Measurements from ENCODE around the gene AKR1E2. TPM values are rescaled to one million over a fixed set of nuclear protein-coding genes. Genes with fewer than 3 reads are reported as not detected.

The AKR1E2 gene
- total RNA-seq, 1 donor from 2014 or later: 0.98 TPM

- Mint-ChIP-seq H3K36me3 (ENCODE audit: low read depth) (no peaks in the 10 kb centered on the region), H3K4me1 (peaks cover 17% of the 10 kb centered on the region), H3K27me3 (no peaks in the 10 kb centered on the region), H3K4me3 (no peak overlapping the region), H3K27ac (no peak overlapping the region), H3K9me3 (no peaks in the 10 kb centered on the region)
- intact Hi-C loops (cut with micrococcal nuclease): no loop called here
- TF ChIP-seq CTCF (IDR thresholded peaks at IDR 0.05): no peak
- POLR2A ChIA-PET: no interaction called here
- DNase-seq: no peak
- CTCF ChIA-PET: interaction anchor here (0.9 to 4.4 kb wide), 11 partner anchors 10 to 773 kb away, joined by 3 to 22 read pairs (median 4); no protein-coding TSS in a partner anchor
- ATAC-seq (ENCODE audit: low read depth): no peak
These were observed 24.4 kb downstream of the AKR1E2 start for GRCh38 chr10:4850397-4850796.

- DNase-seq: no peak
- Mint-ChIP-seq H3K27me3 (no peaks in the 10 kb centered on the region), H3K9me3 (no peaks in the 10 kb centered on the region), H3K27ac (no peak overlapping the region), H3K4me1 (peaks cover 17% of the 10 kb centered on the region), H3K36me3 (ENCODE audit: low read depth) (no peaks in the 10 kb centered on the region), H3K4me3 (no peak overlapping the region)
- no peak for TF ChIP-seq CTCF (IDR thresholded peaks at IDR 0.05)
- ChIA-PET POLR2A (no interaction called here), CTCF (interaction anchor here (1.6 to 4.4 kb wide), 4 partner anchors 14 to 772 kb away, joined by 4 to 22 read pairs (median 13); no protein-coding TSS in a partner anchor)
- no peak for ATAC-seq (ENCODE audit: low read depth)
- intact Hi-C loops (cut with micrococcal nuclease): loop anchor here (1.0 kb wide), 1 partner anchor 772 kb away; no protein-coding TSS in a partner anchor
These were observed 25.2 kb downstream of the AKR1E2 start for GRCh38 chr10:4851176-4851575.

GRCh38 chr10:4851846-4852245 lies 25.8 kb downstream of the AKR1E2 start:
- POLR2A ChIA-PET: no interaction called here
- no peak for TF ChIP-seq CTCF (IDR thresholded peaks at IDR 0.05)
- no peaks in the 10 kb centered on the region for H3K36me3 Mint-ChIP-seq (ENCODE audit: low read depth)
- no peak overlapping the region for H3K27ac Mint-ChIP-seq
- H3K4me1 Mint-ChIP-seq: peaks cover 17% of the 10 kb centered on the region
- DNase-seq: no peak
- ATAC-seq (ENCODE audit: low read depth): no peak
- intact Hi-C loops (cut with micrococcal nuclease): loop anchor here (1.0 kb wide), 1 partner anchor 771 kb away; no protein-coding TSS in a partner anchor
- H3K27me3 Mint-ChIP-seq: no peaks in the 10 kb centered on the region
- H3K9me3 Mint-ChIP-seq: no peaks in the 10 kb centered on the region
- CTCF ChIA-PET: interaction anchor here (0.8 to 4.0 kb wide), 4 partner anchors 13 to 771 kb away, joined by 3 to 18 read pairs (median 4); no protein-coding TSS in a partner anchor
- no peak overlapping the region for H3K4me3 Mint-ChIP-seq

- Mint-ChIP-seq H3K4me1 (no peaks in the 10 kb centered on the region), H3K4me3 (no peak overlapping the region), H3K27me3 (no peaks in the 10 kb centered on the region), H3K27ac (no peak overlapping the region), H3K36me3 (ENCODE audit: low read depth) (no peaks in the 10 kb centered on the region), H3K9me3 (no peaks in the 10 kb centered on the region)
- DNase-seq: no peak
- intact Hi-C loops (cut with micrococcal nuclease): no loop called here
- ChIA-PET CTCF (no interaction called here), POLR2A (no interaction called here)
- no peak for ATAC-seq (ENCODE audit: low read depth)
- TF ChIP-seq CTCF (IDR thresholded peaks at IDR 0.05): no peak
These were observed 40.1 kb downstream of the AKR1E2 start for GRCh38 chr10:4865945-4866661.

- no peak for TF ChIP-seq CTCF (IDR thresholded peaks at IDR 0.05)
- H3K36me3 Mint-ChIP-seq (ENCODE audit: low read depth): no peaks in the 10 kb centered on the region
- H3K4me1 Mint-ChIP-seq: no peaks in the 10 kb centered on the region
- intact Hi-C loops (cut with micrococcal nuclease): no loop called here
- CTCF ChIA-PET: no interaction called here
- no peaks in the 10 kb centered on the region for H3K27me3 Mint-ChIP-seq
- ATAC-seq (ENCODE audit: low read depth) (no peak), DNase-seq (no peak)
- no peak overlapping the region for H3K27ac Mint-ChIP-seq
- POLR2A ChIA-PET: no interaction called here
- no peak overlapping the region for H3K4me3 Mint-ChIP-seq
- H3K9me3 Mint-ChIP-seq: no peaks in the 10 kb centered on the region
These were observed 41.1 kb downstream of the AKR1E2 start for GRCh38 chr10:4867109-4867519.

Data from activated B cell treated with CpG ODN at 0.5 μM for 24 hours (primary cell).